ENCODE measurements around the gene ENPP5. TPM values are rescaled to one million over a fixed set of nuclear protein-coding genes. Genes with fewer than 3 reads are reported as not detected.
A peak's percentile ranks its signal among the peaks of the same experiment; 100 is the strongest.

Gene ENPP5
- 1 to 10 TPM in 1 of 2 experiments, under 1 TPM in 1; 0.89 to 1.2 TPM for total RNA-seq
- 1 to 10 TPM; 2.1 TPM for polyA plus RNA-seq

DNA sequence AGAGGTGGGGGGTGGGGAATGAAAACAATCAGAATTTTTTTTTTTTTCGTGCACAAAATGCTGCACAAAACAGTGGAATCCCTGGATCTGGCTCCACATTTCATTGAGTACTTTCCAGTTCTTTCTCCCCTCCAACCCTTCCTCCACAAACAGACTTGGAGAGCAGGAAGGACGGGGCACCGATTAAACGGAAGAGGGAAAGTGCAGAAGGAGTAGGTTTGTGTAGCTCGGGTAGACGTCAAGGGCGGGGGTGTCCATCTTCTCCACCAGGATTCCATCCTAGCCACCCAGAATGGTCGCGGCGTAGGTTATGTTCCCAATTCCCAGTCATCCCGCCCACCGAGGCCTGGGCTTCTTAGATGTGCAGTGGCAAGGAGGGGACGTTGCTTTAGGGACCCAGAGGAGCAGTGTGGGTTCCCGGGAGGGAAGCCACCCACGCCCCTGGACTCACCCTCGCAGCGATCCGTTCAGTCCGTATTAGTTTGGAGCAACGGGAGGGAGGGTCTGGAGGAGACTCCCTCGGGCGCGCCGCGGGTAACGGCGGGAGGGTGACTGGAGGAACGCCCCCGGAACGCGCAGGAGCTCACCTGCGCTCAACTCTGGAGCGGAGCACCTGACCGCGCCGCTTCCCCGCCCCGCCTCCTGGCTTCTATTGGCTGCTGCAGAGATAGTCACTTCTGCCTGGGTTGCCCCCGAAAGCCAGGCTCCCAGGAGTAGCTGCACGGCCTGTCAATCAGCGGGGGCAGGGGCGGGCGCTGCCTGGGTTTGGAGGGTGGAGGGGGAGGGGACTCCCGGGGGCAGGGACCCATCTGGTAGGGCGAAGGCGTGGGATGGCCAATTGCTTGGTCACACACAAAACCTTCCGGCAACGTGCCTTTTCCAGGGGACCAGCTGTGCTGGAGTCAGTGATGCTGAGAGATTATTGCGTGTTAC, at the start of gene ENPP5:
Gene ENPP5 (minus strand): TSS at position 624 of the 933 bp plus-strand sequence. CDS start 2,718 bp downstream, outside the sequence.
- intact Hi-C loops (cut with micrococcal nuclease) = loop anchor here (2.0 kb wide), 1 partner anchor 42 kb away; the partner anchor contains the start of gene ENPP4
- Histone ChIP-seq H3K27ac (ENCODE audit: low read depth, low read length) (no peak within 1 kb of the TSS), H3K4me3 (ENCODE audit: low read length in 2 of 2) (peak within 1 kb of the TSS in 1 of 2 donors; percentile 51), H3K4me1 (ENCODE audit: insufficient read depth, low read length) (peaks cover 11% of the 10 kb centered on the region), H3K9me3 (ENCODE audit: control insufficient read depth in 1 of 2, low read length in 2 of 2) (no peaks in the 10 kb centered on the region), H3K36me3 (ENCODE audit: insufficient read depth, low read length) (no peaks in the 10 kb centered on the region), H3K27me3 (ENCODE audit: insufficient read depth, low read length) (no peaks in the 10 kb centered on the region)
- no peaks in the 10 kb centered on the region for H3K36me3 Mint-ChIP-seq
- peak; percentile 53 to 78 (median 61) for DNase-seq
- peaks cover 9 to 28% of the 10 kb centered on the region in 2 donors for H3K27me3 Mint-ChIP-seq
- peak within 1 kb of the TSS in 6 of 7 donors; percentile 1 to 69 (median 52) for H3K27ac Mint-ChIP-seq
- peak within 1 kb of the TSS; percentile 78 to 87 (median 86) for H3K4me3 Mint-ChIP-seq
- ChIA-PET CTCF (ENCODE audit: partially characterized antibody) (interaction anchor here (0.6 kb wide), 1 partner anchor 434 kb away, joined by 3 read pairs; no protein-coding TSS in a partner anchor), POLR2A (ENCODE audit: partially characterized antibody) (interaction anchor here (1.0 to 1.5 kb wide), 2 partner anchors 27 to 41 kb away, joined by 4 to 10 read pairs; partner anchors contain the start of gene ENPP4)
- no peaks in the 10 kb centered on the region for H3K9me3 Mint-ChIP-seq
- H3K4me1 Mint-ChIP-seq = peaks cover 11 to 31% (median 20%) of the 10 kb centered on the region in 4 donors

DNA sequence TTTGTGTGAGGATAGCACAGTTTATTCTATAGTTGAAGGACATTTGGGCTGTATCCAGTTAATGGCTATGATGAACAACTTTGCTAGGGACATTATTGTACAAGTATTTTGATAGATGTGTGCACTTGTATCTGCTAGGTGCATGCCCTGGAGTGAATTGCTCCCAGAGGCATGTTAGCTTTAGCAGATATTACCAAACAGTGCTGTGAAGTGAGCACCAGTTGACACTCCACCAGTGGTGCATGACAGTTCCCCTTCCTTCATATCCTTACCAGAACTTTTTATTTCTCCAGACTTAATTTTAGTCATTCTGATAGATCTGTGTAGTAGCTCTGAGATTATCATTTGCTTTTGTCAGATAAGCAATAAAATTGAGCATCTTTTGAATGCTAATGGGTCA, 48.9 kb upstream of the ENPP5 start:
- no peak overlapping the region for H3K27ac ChIP-seq (ENCODE audit: low read depth, low read length)
- intact Hi-C loops (cut with micrococcal nuclease) = no loop called here
- no peaks in the 10 kb centered on the region for H3K27me3 ChIP-seq (ENCODE audit: insufficient read depth, low read length)
- no peaks in the 10 kb centered on the region for H3K4me1 Mint-ChIP-seq
- no peak overlapping the region for H3K4me3 Mint-ChIP-seq
- H3K9me3 ChIP-seq (ENCODE audit: control insufficient read depth in 1 of 2, low read length in 2 of 2) = no peaks in the 10 kb centered on the region
- no peak overlapping the region for H3K27ac Mint-ChIP-seq
- ChIA-PET CTCF (ENCODE audit: partially characterized antibody) (interaction anchor here (0.8 kb wide), 1 partner anchor 91 kb away, joined by 3 read pairs; no protein-coding TSS in a partner anchor), POLR2A (ENCODE audit: partially characterized antibody) (no interaction called here)
- peaks cover 1 to 3% of the 10 kb centered on the region in 2 donors for H3K27me3 Mint-ChIP-seq
- H3K4me1 ChIP-seq (ENCODE audit: insufficient read depth, low read length) = no peaks in the 10 kb centered on the region
- no peak for DNase-seq
- no peaks in the 10 kb centered on the region for H3K36me3 Mint-ChIP-seq
- no peak overlapping the region for H3K4me3 ChIP-seq (ENCODE audit: low read length in 2 of 2)
- no peaks in the 10 kb centered on the region for H3K36me3 ChIP-seq (ENCODE audit: insufficient read depth, low read length)
- peaks cover 0 to 3% (median 0%) of the 10 kb centered on the region in 8 donors for H3K9me3 Mint-ChIP-seq

GRCh38 chr6:46218457-46218856, 47.7 kb upstream of the ENPP5 start:
- no peaks in the 10 kb centered on the region for H3K9me3 ChIP-seq (ENCODE audit: control insufficient read depth in 1 of 2, low read length in 2 of 2)
- H3K36me3 Mint-ChIP-seq = no peaks in the 10 kb centered on the region
- no peaks in the 10 kb centered on the region for H3K4me1 Mint-ChIP-seq
- no peaks in the 10 kb centered on the region for H3K27me3 ChIP-seq (ENCODE audit: insufficient read depth, low read length)
- H3K4me1 ChIP-seq (ENCODE audit: insufficient read depth, low read length) = no peaks in the 10 kb centered on the region
- no peak overlapping the region for H3K27ac ChIP-seq (ENCODE audit: low read depth, low read length)
- DNase-seq = no peak
- ChIA-PET CTCF (ENCODE audit: partially characterized antibody) (interaction anchor here (1.2 kb wide), 1 partner anchor 83 kb away, joined by 3 read pairs; no protein-coding TSS in a partner anchor), POLR2A (ENCODE audit: partially characterized antibody) (no interaction called here)
- H3K27ac Mint-ChIP-seq = no peak overlapping the region
- H3K27me3 Mint-ChIP-seq = peaks cover 1 to 3% of the 10 kb centered on the region in 2 donors
- no peak overlapping the region for H3K4me3 Mint-ChIP-seq
- intact Hi-C loops (cut with micrococcal nuclease) = no loop called here
- H3K9me3 Mint-ChIP-seq = peaks cover 0 to 3% (median under 1%) of the 10 kb centered on the region in 8 donors
- no peak overlapping the region for H3K4me3 ChIP-seq (ENCODE audit: low read length in 2 of 2)
- no peaks in the 10 kb centered on the region for H3K36me3 ChIP-seq (ENCODE audit: insufficient read depth, low read length)

- POLR2A ChIA-PET (ENCODE audit: partially characterized antibody) = no interaction called here
- intact Hi-C loops (cut with micrococcal nuclease) = no loop called here
- no peaks in the 10 kb centered on the region for H3K4me1 Mint-ChIP-seq
- H3K4me3 Mint-ChIP-seq = no peak overlapping the region
- Histone ChIP-seq H3K27ac (ENCODE audit: low read depth, low read length) (no peak overlapping the region), H3K36me3 (ENCODE audit: insufficient read depth, low read length) (no peaks in the 10 kb centered on the region), H3K4me1 (ENCODE audit: insufficient read depth, low read length) (no peaks in the 10 kb centered on the region), H3K9me3 (ENCODE audit: control insufficient read depth in 1 of 2, low read length in 2 of 2) (no peaks in the 10 kb centered on the region), H3K4me3 (ENCODE audit: low read length in 2 of 2) (no peak overlapping the region), H3K27me3 (ENCODE audit: insufficient read depth, low read length) (no peaks in the 10 kb centered on the region)
- H3K27me3 Mint-ChIP-seq = peaks cover 1 to 3% of the 10 kb centered on the region in 2 donors
- DNase-seq = no peak
- H3K36me3 Mint-ChIP-seq = no peaks in the 10 kb centered on the region
- CTCF ChIA-PET (ENCODE audit: partially characterized antibody) = interaction anchor here (0.9 to 1.2 kb wide), 2 partner anchors 10 to 84 kb away, joined by 3 read pairs; no protein-coding TSS in a partner anchor
- H3K27ac Mint-ChIP-seq = no peak overlapping the region
- H3K9me3 Mint-ChIP-seq = peaks cover 0 to 3% (median under 1%) of the 10 kb centered on the region in 8 donors
These were observed 46.9 kb upstream of the ENPP5 start for GRCh38 chr6:46217671-46218131.

DNA sequence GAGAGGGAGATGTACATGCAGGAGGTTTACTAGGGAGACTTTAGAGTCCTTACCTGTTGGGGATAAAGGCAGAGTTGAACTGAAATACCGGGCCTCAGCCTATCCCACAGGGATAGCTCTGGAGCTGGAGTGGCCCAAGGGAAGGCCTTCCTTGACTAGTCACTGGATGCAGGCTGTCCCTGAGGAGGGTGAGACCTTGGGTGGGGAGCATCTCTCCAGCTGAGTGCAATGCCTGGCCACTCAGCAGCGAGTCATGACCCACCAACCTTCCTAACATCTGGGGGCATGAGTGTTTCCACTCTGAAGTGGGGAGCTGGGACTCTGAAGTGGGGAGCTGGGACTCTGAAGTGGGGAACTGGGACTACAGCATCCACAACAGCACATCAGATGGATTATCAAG, 46.1 kb upstream of the ENPP5 start:
- H3K36me3 ChIP-seq (ENCODE audit: insufficient read depth, low read length) = no peaks in the 10 kb centered on the region
- no peaks in the 10 kb centered on the region for H3K9me3 ChIP-seq (ENCODE audit: control insufficient read depth in 1 of 2, low read length in 2 of 2)
- no peak for DNase-seq
- Mint-ChIP-seq H3K27ac (no peak overlapping the region), H3K36me3 (no peaks in the 10 kb centered on the region), H3K27me3 (peaks cover 1 to 3% of the 10 kb centered on the region in 2 donors), H3K9me3 (peaks cover 0 to 3% (median under 1%) of the 10 kb centered on the region in 8 donors), H3K4me3 (no peak overlapping the region), H3K4me1 (no peaks in the 10 kb centered on the region)
- no peak overlapping the region for H3K4me3 ChIP-seq (ENCODE audit: low read length in 2 of 2)
- ChIA-PET POLR2A (ENCODE audit: partially characterized antibody) (no interaction called here), CTCF (ENCODE audit: partially characterized antibody) (interaction anchor here (0.9 kb wide), 1 partner anchor 10 kb away, joined by 3 read pairs; no protein-coding TSS in a partner anchor)
- H3K27ac ChIP-seq (ENCODE audit: low read depth, low read length) = no peak overlapping the region
- H3K27me3 ChIP-seq (ENCODE audit: insufficient read depth, low read length) = no peaks in the 10 kb centered on the region
- no peaks in the 10 kb centered on the region for H3K4me1 ChIP-seq (ENCODE audit: insufficient read depth, low read length)
- intact Hi-C loops (cut with micrococcal nuclease) = no loop called here

GRCh38 chr6:46215777-46216176, 45.0 kb upstream of the ENPP5 start:
- peaks cover 0 to 3% of the 10 kb centered on the region in 2 donors for H3K27me3 Mint-ChIP-seq
- POLR2A ChIA-PET (ENCODE audit: partially characterized antibody) = no interaction called here
- H3K4me3 ChIP-seq (ENCODE audit: low read length in 2 of 2) = no peak overlapping the region
- no peak overlapping the region for H3K27ac ChIP-seq (ENCODE audit: low read depth, low read length)
- intact Hi-C loops (cut with micrococcal nuclease) = no loop called here
- DNase-seq = no peak
- CTCF ChIA-PET (ENCODE audit: partially characterized antibody) = interaction anchor here (0.6 kb wide), 1 partner anchor 19 kb away, joined by 3 read pairs; no protein-coding TSS in a partner anchor
- H3K4me1 Mint-ChIP-seq = no peaks in the 10 kb centered on the region
- H3K27me3 ChIP-seq (ENCODE audit: insufficient read depth, low read length) = no peaks in the 10 kb centered on the region
- H3K4me1 ChIP-seq (ENCODE audit: insufficient read depth, low read length) = no peaks in the 10 kb centered on the region
- no peaks in the 10 kb centered on the region for H3K9me3 ChIP-seq (ENCODE audit: control insufficient read depth in 1 of 2, low read length in 2 of 2)
- H3K36me3 Mint-ChIP-seq = no peaks in the 10 kb centered on the region
- no peak overlapping the region for H3K4me3 Mint-ChIP-seq
- no peak overlapping the region for H3K27ac Mint-ChIP-seq
- H3K36me3 ChIP-seq (ENCODE audit: insufficient read depth, low read length) = no peaks in the 10 kb centered on the region
- peaks cover 0 to 4% (median under 1%) of the 10 kb centered on the region in 8 donors for H3K9me3 Mint-ChIP-seq

DNA sequence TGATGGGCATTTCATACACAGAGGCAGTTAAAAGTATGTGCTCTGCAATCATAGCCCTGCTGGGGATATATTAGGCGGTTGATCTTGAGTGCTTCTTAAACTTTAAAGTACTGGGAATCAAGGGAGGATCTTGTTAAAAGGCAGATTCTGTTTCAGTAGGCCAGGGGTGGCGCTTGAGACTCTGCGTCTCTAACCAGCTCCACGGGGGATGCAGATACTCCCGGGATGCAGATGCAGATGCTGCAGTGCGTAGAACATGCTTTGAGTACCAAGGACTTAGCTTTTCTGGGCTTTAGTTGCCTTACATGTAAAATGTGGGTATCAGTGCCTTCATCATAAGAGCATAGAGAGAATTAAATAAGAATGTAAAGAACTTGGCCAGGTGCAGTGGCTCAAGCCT, 44.4 kb upstream of the ENPP5 start:
- no peaks in the 10 kb centered on the region for H3K4me1 ChIP-seq (ENCODE audit: insufficient read depth, low read length)
- no peak for DNase-seq
- H3K27me3 ChIP-seq (ENCODE audit: insufficient read depth, low read length) = no peaks in the 10 kb centered on the region
- Mint-ChIP-seq H3K4me1 (no peaks in the 10 kb centered on the region), H3K27ac (no peak overlapping the region), H3K9me3 (peaks cover 0 to 5% (median under 1%) of the 10 kb centered on the region in 8 donors), H3K4me3 (no peak overlapping the region), H3K36me3 (no peaks in the 10 kb centered on the region), H3K27me3 (peaks cover 0 to 3% of the 10 kb centered on the region in 2 donors)
- H3K27ac ChIP-seq (ENCODE audit: low read depth, low read length) = no peak overlapping the region
- H3K9me3 ChIP-seq (ENCODE audit: control insufficient read depth in 1 of 2, low read length in 2 of 2) = no peaks in the 10 kb centered on the region
- ChIA-PET CTCF (ENCODE audit: partially characterized antibody) (no interaction called here), POLR2A (ENCODE audit: partially characterized antibody) (no interaction called here)
- H3K4me3 ChIP-seq (ENCODE audit: low read length in 2 of 2) = no peak overlapping the region
- intact Hi-C loops (cut with micrococcal nuclease) = no loop called here
- H3K36me3 ChIP-seq (ENCODE audit: insufficient read depth, low read length) = no peaks in the 10 kb centered on the region

Measured in CD4-positive, alpha-beta memory T cell (primary cell).